KMS-11 (cell line): ENCODE results near the gene FETUB.

Experiments
- H2AFZ ChIP-seq: fragments of 200-600 bp; sonication (generic); 2 replicates; pipeline ENCODE4 v1.6.1; 2016; ENCODE audit warnings: antibody characterized with exemption, mixed run types, low read depth
- H3K27ac ChIP-seq: fragments of 200-600 bp; sonication (generic); 2 replicates; pipeline ENCODE4 v1.6.1; 2016; ENCODE audit warnings: mild to moderate bottlenecking, mixed run types
- H3K27me3 ChIP-seq: fragments of 200-600 bp; sonication (generic); 2 replicates; pipeline ENCODE4 v1.6.1; 2017; ENCODE audit warnings: mild to moderate bottlenecking, low read depth, mixed run types, moderate library complexity; ENCODE audit not compliant: insufficient read depth
- H3K36me3 ChIP-seq: fragments of 200-600 bp; sonication (generic); 2 replicates; pipeline ENCODE4 v1.6.1; 2017; ENCODE audit warnings: mild to moderate bottlenecking, mixed run types; ENCODE audit not compliant: insufficient read depth
- H3K4me1 ChIP-seq: fragments of 200-600 bp; sonication (generic); 2 replicates; pipeline ENCODE4 v1.6.1; 2016; ENCODE audit warnings: mild to moderate bottlenecking, low read depth, mixed run types; ENCODE audit not compliant: poor library complexity, severe bottlenecking
- H3K4me2 ChIP-seq: fragments of 200-600 bp; sonication (generic); 2 replicates; pipeline ENCODE4 v1.7.0; 2016; ENCODE audit warnings: mild to moderate bottlenecking, mixed run types
- H3K4me3 ChIP-seq: fragments of 200-600 bp; sonication (generic); IDR thresholded peaks from 2 replicates; pipeline ENCODE4 v1.6.1; 2017; ENCODE audit warnings: low read depth, low read length, mixed read lengths; ENCODE audit not compliant: insufficient read depth
- H3K79me2 ChIP-seq: fragments of 200-600 bp; sonication (generic); 2 replicates; pipeline ENCODE4 v1.6.1; 2016; ENCODE audit warnings: low read depth, mixed run types; ENCODE audit not compliant: insufficient read depth
- H3K9ac ChIP-seq: fragments of 200-600 bp; sonication (generic); 2 replicates; pipeline ENCODE4 v1.6.1; 2016; ENCODE audit warnings: mild to moderate bottlenecking, mixed run types
- H4K20me1 ChIP-seq: fragments of 200-600 bp; sonication (generic); 2 replicates; pipeline ENCODE4 v1.6.1; 2016; ENCODE audit warnings: mild to moderate bottlenecking, mixed run types; ENCODE audit not compliant: insufficient read depth
- TF ChIP-seq, protein P1 (sequence below): fragments of 200-600 bp; sonication (generic); conservative IDR thresholded peaks from 2 replicates; pipeline ENCODE4 v1.6.1; 2017; ENCODE audit warnings: low read depth, mild to moderate bottlenecking, antibody characterized with exemption, low read length, moderate library complexity, mixed read lengths

Gene FETUB

DNA sequence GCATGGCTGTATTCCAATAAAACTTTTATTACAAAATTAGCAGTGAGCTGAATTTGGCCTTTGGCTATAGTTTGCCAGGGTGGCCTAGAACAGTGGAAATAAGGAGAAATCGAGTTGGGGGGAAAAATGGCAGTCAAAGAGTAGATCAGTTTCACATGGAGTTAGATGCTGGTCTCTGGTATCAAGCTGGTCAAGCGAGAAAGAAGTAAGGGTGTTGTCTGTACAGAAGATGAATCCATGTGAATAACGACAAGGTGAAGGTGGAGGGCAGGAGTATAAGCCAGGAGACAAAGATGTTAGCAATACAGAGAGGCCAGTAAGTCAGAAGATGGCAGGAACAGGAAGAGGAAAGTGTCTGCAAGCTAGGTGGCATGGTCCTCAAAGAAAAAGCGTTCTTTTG lies 15.6 kb upstream of the FETUB start:
- no peaks in the 10 kb centered on the region for H3K27me3 ChIP-seq
- no peak overlapping the region for H3K4me2 ChIP-seq
- no peaks in the 10 kb centered on the region for H3K4me1 ChIP-seq
- H2AFZ ChIP-seq = no peak overlapping the region
- no peak overlapping the region for H3K9ac ChIP-seq
- no peaks in the 10 kb centered on the region for H3K79me2 ChIP-seq
- no peaks in the 10 kb centered on the region for H4K20me1 ChIP-seq
- no peak overlapping the region for H3K4me3 ChIP-seq
- H3K36me3 ChIP-seq = no peaks in the 10 kb centered on the region
- H3K27ac ChIP-seq = no peak overlapping the region
- TF ChIP-seq, protein P1, sequence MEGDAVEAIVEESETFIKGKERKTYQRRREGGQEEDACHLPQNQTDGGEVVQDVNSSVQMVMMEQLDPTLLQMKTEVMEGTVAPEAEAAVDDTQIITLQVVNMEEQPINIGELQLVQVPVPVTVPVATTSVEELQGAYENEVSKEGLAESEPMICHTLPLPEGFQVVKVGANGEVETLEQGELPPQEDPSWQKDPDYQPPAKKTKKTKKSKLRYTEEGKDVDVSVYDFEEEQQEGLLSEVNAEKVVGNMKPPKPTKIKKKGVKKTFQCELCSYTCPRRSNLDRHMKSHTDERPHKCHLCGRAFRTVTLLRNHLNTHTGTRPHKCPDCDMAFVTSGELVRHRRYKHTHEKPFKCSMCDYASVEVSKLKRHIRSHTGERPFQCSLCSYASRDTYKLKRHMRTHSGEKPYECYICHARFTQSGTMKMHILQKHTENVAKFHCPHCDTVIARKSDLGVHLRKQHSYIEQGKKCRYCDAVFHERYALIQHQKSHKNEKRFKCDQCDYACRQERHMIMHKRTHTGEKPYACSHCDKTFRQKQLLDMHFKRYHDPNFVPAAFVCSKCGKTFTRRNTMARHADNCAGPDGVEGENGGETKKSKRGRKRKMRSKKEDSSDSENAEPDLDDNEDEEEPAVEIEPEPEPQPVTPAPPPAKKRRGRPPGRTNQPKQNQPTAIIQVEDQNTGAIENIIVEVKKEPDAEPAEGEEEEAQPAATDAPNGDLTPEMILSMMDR = no peak

DNA sequence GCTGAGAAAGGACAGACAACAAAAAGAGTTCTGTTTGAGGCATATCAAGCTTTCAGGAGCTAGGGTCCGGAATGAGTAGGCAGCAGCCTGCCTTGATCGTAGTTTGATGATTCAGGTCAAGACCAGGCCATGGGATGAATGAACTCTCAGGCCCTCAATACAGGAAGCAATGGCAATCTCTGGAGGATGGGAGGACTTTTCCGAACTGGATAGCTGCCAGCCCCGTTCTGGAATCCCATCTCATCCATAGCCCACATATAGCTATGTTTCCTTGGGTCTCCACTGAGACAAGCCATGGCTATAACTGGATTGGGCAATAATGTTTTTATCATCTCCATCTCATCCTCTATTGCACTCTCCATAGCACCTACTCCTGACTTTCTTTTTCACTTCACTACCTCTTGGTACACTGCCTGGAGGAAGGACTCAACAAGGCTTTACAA lies 14.6 kb upstream of the FETUB start:
- H3K27ac ChIP-seq = no peak overlapping the region
- H3K9ac ChIP-seq = no peak overlapping the region
- H3K27me3 ChIP-seq = no peaks in the 10 kb centered on the region
- H3K36me3 ChIP-seq = no peaks in the 10 kb centered on the region
- no peaks in the 10 kb centered on the region for H4K20me1 ChIP-seq
- no peaks in the 10 kb centered on the region for H3K79me2 ChIP-seq
- no peak overlapping the region for H2AFZ ChIP-seq
- no peak overlapping the region for H3K4me3 ChIP-seq
- TF ChIP-seq, protein P1 = no peak
- H3K4me1 ChIP-seq = no peaks in the 10 kb centered on the region
- H3K4me2 ChIP-seq = no peak overlapping the region

- no peak overlapping the region for H2AFZ ChIP-seq
- H3K79me2 ChIP-seq = no peaks in the 10 kb centered on the region
- H3K4me1 ChIP-seq = no peaks in the 10 kb centered on the region
- H3K9ac ChIP-seq = no peak overlapping the region
- H3K4me3 ChIP-seq = no peak overlapping the region
- no peaks in the 10 kb centered on the region for H4K20me1 ChIP-seq
- H3K27me3 ChIP-seq = no peaks in the 10 kb centered on the region
- H3K4me2 ChIP-seq = no peak overlapping the region
- H3K27ac ChIP-seq = no peak overlapping the region
- no peaks in the 10 kb centered on the region for H3K36me3 ChIP-seq
- TF ChIP-seq, protein P1 = no peak
Observed at GRCh38 chr3:186626254-186626847, 13.8 kb upstream of the FETUB start.

DNA sequence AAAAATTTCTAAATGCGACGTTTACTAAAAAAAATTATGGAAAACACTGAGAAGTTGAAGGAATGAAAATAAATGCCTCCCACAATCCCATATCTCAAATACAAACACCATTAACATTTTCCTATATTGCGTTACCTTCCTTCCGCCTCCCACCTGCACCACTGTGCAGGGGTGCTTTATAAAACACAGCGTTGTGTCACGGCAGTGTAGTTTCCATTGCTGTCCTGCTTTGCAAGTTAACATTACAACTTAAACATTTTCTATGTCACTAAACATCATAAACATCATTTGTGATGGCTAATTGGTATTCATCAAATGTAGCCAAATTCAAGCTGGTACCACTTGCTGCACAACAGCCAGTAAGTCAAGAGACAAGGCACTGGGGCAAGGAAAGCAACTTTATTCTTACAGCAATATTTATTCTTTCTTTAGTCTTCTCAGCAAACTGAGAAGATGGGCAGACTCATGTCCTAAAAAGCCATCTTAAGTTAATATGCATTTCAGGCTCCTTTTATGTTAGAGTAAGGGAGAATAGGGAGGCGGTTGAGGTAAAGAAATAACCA lies 12.3 kb upstream of the FETUB start:
- no peak overlapping the region for H2AFZ ChIP-seq
- no peaks in the 10 kb centered on the region for H3K27me3 ChIP-seq
- no peaks in the 10 kb centered on the region for H4K20me1 ChIP-seq
- H3K27ac ChIP-seq = no peak overlapping the region
- H3K4me3 ChIP-seq = no peak overlapping the region
- no peaks in the 10 kb centered on the region for H3K79me2 ChIP-seq
- H3K36me3 ChIP-seq = no peaks in the 10 kb centered on the region
- no peaks in the 10 kb centered on the region for H3K4me1 ChIP-seq
- TF ChIP-seq, protein P1 = no peak
- H3K4me2 ChIP-seq = no peak overlapping the region
- no peak overlapping the region for H3K9ac ChIP-seq
